Brain microvascular endothelial cell (primary cell): ENCODE results near the gene DNAJC13.

Experiments used
- DNase-seq: peaks from one replicate; pipeline ENCODE4 v3.0.0-alpha.2; 2020
- H3K27ac ChIP-seq: fragments of 250-450 bp; sonication (Bioruptor Pico); 2 replicates; pipeline ENCODE4 v1.5.1; 2020; ENCODE audit warnings: mild to moderate bottlenecking, moderate library complexity
- H3K27me3 ChIP-seq: fragments of 250-450 bp; sonication (Bioruptor Pico); replicated peaks from 2 replicates; pipeline ENCODE4 v1.5.1; 2020; ENCODE audit warnings: mild to moderate bottlenecking
- H3K36me3 ChIP-seq: fragments of 250-450 bp; sonication (Bioruptor Pico); replicated peaks from 2 replicates; pipeline ENCODE4 v1.5.1; 2020; ENCODE audit warnings: mild to moderate bottlenecking
- H3K4me3 ChIP-seq: 2 replicates; pipeline ENCODE4 v1.5.1; 2011; ENCODE audit warnings: low read depth, mild to moderate bottlenecking, control low read depth, low read length, moderate library complexity
- CTCF ChIP-seq: IDR thresholded peaks from 2 replicates; pipeline ENCODE4 v1.5.1; 2011; ENCODE audit warnings: low read depth, mild to moderate bottlenecking, moderate library complexity, low read length, control low read depth, inconsistent platforms; ENCODE audit errors: missing control alignments
- in situ Hi-C: cut with HindIII; loops from 2 replicates; pipeline ENCODE4 v1.10.0; 2017; ENCODE audit warnings: low sequenced_read_pairs, low pct_ligation_motif_present

Gene DNAJC13

GRCh38 chr3:132543011-132543739 lies 125.9 kb downstream of the DNAJC13 start:
- DNase-seq = peak; percentile 68
- no peak for TF ChIP-seq CTCF
- H3K36me3 ChIP-seq = peaks cover 2% of the 10 kb centered on the region
- in situ Hi-C loops = loop anchor here (25.0 kb wide), 1 partner anchor 94 kb away; no protein-coding TSS in a partner anchor
- H3K4me3 ChIP-seq = no peak overlapping the region
- peak overlapping the region; percentile 75 for H3K27ac ChIP-seq
- H3K27me3 ChIP-seq = no peaks in the 10 kb centered on the region

GRCh38 chr3:132544130-132544529 lies 126.8 kb downstream of the DNAJC13 start:
- no peak overlapping the region for H3K4me3 ChIP-seq
- in situ Hi-C loops = loop anchor here (25.0 kb wide), 1 partner anchor 93 kb away; no protein-coding TSS in a partner anchor
- DNase-seq = no peak
- H3K27me3 ChIP-seq = no peaks in the 10 kb centered on the region
- no peaks in the 10 kb centered on the region for H3K36me3 ChIP-seq
- TF ChIP-seq CTCF = no peak
- H3K27ac ChIP-seq = no peak overlapping the region

- no peak for TF ChIP-seq CTCF
Observed at GRCh38 chr3:132545471-132545870, 128.2 kb downstream of the DNAJC13 start.

GRCh38 chr3:132549169-132549568 lies 131.9 kb downstream of the DNAJC13 start:
- no peak for TF ChIP-seq CTCF
- no peak overlapping the region for H3K4me3 ChIP-seq
- in situ Hi-C loops = loop anchor here (25.0 kb wide), 1 partner anchor 88 kb away; no protein-coding TSS in a partner anchor
- no peak overlapping the region for H3K27ac ChIP-seq
- no peaks in the 10 kb centered on the region for H3K27me3 ChIP-seq
- H3K36me3 ChIP-seq = no peaks in the 10 kb centered on the region
- no peak for DNase-seq

More at GRCh38 chr3:132545471-132545870, 128.2 kb downstream of the DNAJC13 start:
- no peak overlapping the region for H3K27ac ChIP-seq
- DNase-seq = no peak
- H3K36me3 ChIP-seq = no peaks in the 10 kb centered on the region
- H3K27me3 ChIP-seq = no peaks in the 10 kb centered on the region
- no peak overlapping the region for H3K4me3 ChIP-seq
- in situ Hi-C loops = loop anchor here (25.0 kb wide), 1 partner anchor 92 kb away; no protein-coding TSS in a partner anchor

GRCh38 chr3:132549890-132550578 lies 132.7 kb downstream of the DNAJC13 start:
- Histone ChIP-seq H3K27me3 (no peaks in the 10 kb centered on the region), H3K27ac (peak overlapping the region; percentile 49), H3K36me3 (no peaks in the 10 kb centered on the region), H3K4me3 (no peak overlapping the region)
- TF ChIP-seq CTCF = no peak
- peak; percentile 64 for DNase-seq
- in situ Hi-C loops = loop anchor here (25.0 kb wide), 1 partner anchor 87 kb away; no protein-coding TSS in a partner anchor
